ENCODE data around the gene HLA-DQB2.
"Not testable (repeated sequence)": the region's sequence is repeated elsewhere in the genome, so short reads cannot be mapped to it uniquely, and the experiment has no call there.

Gene HLA-DQB2

DNA sequence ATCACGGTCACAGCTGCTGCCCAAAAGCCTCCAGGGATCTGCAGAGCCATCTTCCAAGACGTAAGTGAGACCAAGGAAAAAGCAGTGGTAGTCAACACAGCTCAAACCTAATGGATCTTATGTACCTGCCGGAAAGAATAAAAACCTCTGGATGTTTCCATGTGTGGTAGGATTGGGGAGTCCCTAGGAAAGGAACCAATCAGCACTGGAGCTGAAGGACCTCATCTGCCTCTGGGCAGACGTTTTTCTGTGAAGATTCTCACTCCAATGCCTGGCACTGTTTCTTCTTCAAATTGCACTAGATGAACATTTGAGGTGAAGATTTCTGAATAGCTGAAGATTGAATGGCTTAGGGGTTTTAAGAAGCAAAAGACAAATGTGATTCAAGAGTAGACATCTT, at the start of gene HLA-DQB2:
HLA-DQB2 (minus strand) TSS at position 112 of the 400 bp plus-strand sequence; CDS start at position 50, 62 bp downstream.
- no peak for DNase-seq

DNA sequence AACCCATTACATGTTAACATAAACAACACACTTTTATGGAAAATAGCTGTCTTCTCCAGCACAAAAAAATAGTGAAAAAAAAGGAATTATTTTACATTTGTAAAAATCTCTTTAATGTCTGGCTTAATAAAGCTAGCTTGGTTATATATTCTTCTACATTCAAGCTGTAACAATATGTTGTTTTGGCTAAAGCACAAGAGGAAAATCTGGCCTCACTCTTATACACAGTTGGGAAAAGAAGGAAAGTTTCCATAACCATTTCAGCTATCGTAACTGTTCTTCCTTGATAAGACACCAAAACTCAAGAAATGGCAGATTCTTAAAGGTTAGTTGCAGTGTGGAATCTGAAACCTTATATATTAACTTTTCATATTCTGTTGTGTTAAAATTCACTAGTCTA, 45.8 kb upstream of the HLA-DQB2 start:
- DNase-seq, result no peak

- DNase-seq, result no peak
Observed at GRCh38 chr6:32807020-32807580, 43.8 kb upstream of the HLA-DQB2 start.

- DNase-seq, result not testable (repeated sequence)
Observed at GRCh38 chr6:32805404-32805803, 42.1 kb upstream of the HLA-DQB2 start.

GRCh38 chr6:32803416-32803815, 40.1 kb upstream of the HLA-DQB2 start:
- DNase-seq, result no peak

DNA sequence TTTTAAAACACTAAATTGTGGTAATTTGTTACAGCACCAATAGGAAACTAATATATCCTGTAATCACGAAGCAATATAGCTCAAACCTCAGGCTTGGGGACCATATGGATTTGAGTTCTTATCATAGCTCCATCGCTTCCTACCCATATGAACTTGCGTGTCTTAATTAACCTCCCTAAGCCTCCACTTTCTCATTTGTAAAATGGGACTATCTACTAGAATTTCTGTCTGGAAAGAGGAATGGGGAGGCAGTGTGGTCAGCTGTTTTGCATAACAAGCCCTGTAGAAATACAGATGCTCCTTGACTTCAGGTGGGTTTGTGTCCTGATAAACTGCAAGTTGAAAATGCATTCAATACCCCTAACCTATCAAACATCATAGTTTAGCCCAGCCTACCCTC, 36.4 kb upstream of the HLA-DQB2 start:
- DNase-seq, result no peak

DNA sequence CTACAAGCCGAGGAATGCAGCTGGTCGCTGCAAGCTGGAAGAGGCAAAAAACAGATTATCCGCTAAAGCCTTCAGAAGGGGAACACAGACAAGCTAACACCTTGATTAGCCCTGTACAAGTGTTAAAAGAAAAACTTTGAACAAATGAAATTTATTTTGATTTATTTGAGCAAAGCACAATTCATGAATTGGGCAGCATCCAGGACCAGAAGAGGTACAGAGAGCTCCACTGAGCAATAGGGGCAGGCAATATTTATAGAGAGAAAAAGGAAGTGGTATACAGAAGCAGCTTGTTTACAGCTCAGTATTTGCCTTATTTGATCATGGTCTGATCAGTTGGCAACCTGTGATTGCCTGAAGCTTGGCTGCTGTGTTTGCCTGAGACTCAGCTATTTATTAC, 35.8 kb upstream of the HLA-DQB2 start:
- no peak for DNase-seq

DNA sequence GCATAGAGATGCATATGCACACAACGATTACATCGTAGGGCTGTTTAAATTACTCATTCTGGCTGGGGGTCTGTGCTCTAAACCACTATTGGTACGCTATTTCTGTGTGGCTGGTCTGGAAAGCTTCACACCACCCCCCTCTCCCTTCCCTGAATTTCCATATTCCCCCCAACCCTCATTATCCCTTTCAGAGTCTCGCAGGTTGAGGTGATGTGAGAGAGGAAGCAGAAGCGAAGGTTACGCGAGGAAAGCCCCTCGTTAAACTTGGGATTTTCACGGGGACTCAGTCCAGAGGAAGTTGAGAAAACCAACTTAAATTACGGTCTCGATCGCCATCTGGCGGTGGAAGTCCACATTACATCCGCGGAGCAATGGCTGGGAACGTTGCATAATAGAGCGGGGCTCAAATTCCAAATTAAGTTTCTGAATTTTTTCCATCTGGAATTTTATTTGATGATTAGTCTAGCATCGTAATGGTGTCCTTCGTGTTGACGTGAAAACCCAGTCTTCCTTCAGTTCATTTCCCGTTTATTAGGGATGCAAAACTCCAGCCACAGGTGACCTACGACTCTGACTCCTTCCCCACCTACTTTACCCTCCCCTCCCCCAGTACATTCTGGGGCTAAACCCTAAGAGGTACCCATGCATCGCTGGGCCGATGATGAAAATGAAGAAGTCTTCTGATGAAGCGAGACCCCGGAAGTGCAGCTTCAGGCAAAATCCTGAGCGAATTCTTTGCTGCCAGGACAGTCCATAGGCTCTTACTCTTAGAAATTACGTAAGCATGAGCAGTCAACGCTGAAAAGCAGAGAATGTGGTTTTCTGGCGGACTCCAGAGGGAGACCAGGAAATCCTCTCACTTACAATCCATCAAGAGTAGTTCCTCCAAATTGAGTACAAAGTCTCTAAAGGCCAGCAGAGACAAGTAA, 33.8 kb upstream of the HLA-DQB2 start:
- peak; percentile 80 to 81 for DNase-seq

- no peak for DNase-seq
Observed at GRCh38 chr6:32794510-32794909, 31.2 kb upstream of the HLA-DQB2 start.

- DNase-seq, result no peak
Observed at GRCh38 chr6:32792901-32793435, 29.6 kb upstream of the HLA-DQB2 start.

DNA sequence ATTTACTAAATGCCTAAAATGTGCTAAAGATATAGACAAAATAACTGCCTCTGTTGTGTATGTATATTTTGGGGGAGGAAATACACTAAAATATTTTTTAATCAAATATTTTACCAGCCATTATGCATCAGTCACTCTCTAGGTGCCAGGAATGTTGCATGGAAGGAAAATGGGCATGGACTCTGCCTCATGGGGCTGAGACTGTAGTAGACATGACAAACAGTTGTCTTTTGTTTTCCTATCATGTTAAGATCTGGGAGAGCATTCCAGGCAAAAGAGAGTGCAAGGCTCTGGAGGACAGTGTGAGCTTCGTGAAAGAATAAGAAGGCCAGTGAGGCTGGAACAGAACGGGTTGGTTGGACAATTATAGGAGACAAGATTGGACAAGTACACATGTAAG, 27.0 kb upstream of the HLA-DQB2 start:
- no peak for DNase-seq

GRCh38 chr6:32785781-32786533, 22.6 kb upstream of the HLA-DQB2 start:
- no peak for DNase-seq

DNA sequence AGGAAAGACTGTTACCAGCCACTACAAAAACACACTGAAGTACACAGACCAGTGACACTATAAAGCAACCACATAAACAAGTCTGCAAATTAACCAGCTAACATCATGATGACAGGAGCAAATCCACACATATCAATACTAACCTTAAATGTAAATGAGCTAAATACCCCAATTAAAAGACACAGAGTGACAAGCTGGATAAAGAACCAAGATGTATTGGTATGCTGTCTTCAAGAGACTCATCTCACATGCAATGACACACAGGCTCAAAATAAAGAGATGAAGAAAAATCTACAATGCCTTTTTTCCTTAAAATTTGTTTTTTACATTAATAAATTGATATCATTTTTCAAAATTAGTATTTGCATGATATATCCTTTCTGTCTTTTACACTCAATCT, 19.6 kb upstream of the HLA-DQB2 start:
- not testable (repeated sequence) for DNase-seq

- DNase-seq, result no peak
Observed at GRCh38 chr6:32779036-32779435, 15.7 kb upstream of the HLA-DQB2 start.

GRCh38 chr6:32775071-32775470, 11.7 kb upstream of the HLA-DQB2 start:
- DNase-seq, result no peak

- no peak for DNase-seq
Observed at GRCh38 chr6:32774426-32774825, 11.1 kb upstream of the HLA-DQB2 start.

DNA sequence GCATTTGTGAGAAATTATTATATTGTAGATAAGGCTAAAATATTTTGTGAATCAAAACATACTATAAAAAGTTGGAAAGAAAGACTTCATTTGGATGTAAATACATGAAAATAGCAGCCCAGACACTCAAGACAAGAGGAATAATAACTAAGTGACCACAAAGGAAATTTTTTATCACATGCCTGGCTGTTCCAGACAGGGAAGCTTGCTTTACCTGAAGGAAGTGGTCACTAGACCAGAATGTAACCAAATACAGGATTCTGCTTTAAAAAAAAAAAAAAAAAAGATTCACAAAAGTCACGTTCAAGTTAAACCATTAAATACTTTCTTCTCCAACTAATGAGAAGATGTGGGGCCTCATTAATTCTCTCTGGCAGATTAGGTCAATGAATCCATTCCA, 9.3 kb upstream of the HLA-DQB2 start:
- no peak for DNase-seq

GRCh38 chr6:32764048-32764447, 716 bp upstream of the HLA-DQB2 start:
- DNase-seq, result no peak

- DNase-seq, result no peak
Observed at GRCh38 chr6:32761548-32761947, 1.8 kb downstream of the HLA-DQB2 start.

DNA sequence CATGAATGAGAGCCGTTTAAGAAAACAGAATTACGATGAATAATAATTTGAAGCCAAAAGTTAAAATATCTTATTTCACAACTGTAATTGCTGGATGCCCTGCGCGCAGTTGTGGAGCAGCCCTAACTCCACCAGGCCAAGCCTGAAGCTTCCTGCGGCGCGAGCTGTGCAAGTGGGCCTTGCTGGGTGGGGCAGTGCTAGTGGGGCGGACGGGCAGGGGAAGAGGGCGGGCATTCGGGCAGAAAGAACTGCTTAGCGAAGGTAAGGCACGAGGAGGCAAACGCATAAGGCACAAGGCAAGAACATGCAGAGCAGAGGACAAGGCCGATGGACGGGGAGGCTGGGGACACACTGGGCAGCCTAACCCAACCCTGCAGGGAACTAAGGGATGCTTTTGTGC, 2.3 kb downstream of the HLA-DQB2 start:
- no peak for DNase-seq

DNA sequence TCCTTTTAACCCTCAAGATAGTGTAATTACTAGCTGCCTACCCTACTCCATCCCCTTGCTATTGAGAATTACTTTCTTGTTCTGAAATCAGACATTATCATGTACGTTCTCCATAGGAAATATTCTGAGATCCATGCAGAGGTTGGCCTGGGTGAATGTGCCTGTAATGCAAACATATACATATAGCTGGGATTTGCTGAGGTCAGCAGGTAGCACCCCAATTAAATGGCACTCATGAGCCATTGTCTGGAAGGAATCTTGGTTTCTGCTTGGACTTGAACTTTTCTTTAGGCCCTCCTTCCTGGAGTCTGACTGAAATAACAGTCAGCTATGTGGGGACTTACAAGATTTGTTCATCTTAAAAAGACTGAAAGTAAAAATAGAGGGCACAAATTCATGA, 3.7 kb downstream of the HLA-DQB2 start:
- no peak for DNase-seq

DNA sequence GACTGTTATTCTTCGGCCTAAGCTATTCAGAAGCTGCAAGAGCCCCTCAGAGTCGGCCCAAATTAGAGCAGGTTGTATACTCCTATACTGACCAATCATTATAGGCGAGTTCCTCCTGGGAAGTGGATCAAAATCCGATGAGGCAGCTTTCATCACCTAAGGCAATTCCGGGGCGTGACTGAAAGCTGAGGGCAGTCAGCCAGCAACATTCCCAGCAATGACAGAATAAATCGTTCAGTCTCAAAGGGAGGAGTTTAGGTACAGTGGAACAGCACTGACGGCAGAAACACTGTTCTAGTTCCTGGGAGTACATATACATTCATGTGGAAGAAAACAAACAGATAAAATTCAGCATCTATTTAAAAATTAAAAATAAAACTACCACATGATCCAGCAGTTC, 10.8 kb downstream of the HLA-DQB2 start:
- DNase-seq, result no peak

DNA sequence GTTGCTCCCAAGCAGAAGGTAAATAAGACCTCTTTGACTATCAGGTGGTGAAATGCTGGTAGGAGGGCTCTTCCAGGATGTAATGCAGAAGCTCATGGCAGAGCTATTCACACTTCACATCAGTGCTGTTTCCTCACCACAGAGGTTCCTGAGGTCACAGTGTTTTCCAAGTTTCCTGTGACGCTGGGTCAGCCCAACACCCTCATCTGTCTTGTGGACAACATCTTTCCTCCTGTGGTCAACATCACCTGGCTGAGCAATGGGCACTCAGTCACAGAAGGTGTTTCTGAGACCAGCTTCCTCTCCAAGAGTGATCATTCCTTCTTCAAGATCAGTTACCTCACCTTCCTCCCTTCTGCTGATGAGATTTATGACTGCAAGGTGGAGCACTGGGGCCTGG, 17.7 kb downstream of the HLA-DQB2 start:
- not testable (repeated sequence) for DNase-seq
